Neural crest cell (in vitro differentiated cells): ENCODE results near the gene CDADC1. TPM values are rescaled to one million over a fixed set of nuclear protein-coding genes. Genes with fewer than 3 reads are reported as not detected.

ENCODE experiments used
- DNase-seq: peaks from one replicate; pipeline ENCODE4 v3.0.0; 2021; ENCODE audit warnings: low read depth, mixed read lengths, low spot score
- H3K27ac Mint-ChIP-seq: one replicate; pipeline ENCODE4 v1.8.0; 2021; ENCODE audit warnings: mild to moderate bottlenecking, mixed read lengths; ENCODE audit not compliant: unreplicated experiment
- H3K27me3 Mint-ChIP-seq: 2 replicates; pipeline ENCODE4 v1.8.0; 2021; ENCODE audit warnings: low read depth, mild to moderate bottlenecking, mixed read lengths
- H3K36me3 Mint-ChIP-seq: 2 replicates; pipeline ENCODE4 v1.8.0; 2021; ENCODE audit warnings: low read depth, mild to moderate bottlenecking, mixed read lengths
- H3K4me1 Mint-ChIP-seq: 2 replicates; pipeline ENCODE4 v1.8.0; 2021; ENCODE audit warnings: mixed read lengths
- H3K4me3 Mint-ChIP-seq: one replicate; pipeline ENCODE4 v1.8.0; 2021; ENCODE audit warnings: mild to moderate bottlenecking, mixed read lengths
- H3K9me3 Mint-ChIP-seq: 2 replicates; pipeline ENCODE4 v1.8.0; 2021; ENCODE audit warnings: mixed read lengths
- total RNA-seq: library from RNA; stranded (reverse); gene quantifications from 2 replicates; pipeline ENCODE4 v1.2.1, GENCODE V29; 2021
- TF ChIP-seq, protein P1 (sequence below): fragments of 200-600 bp; sonication (generic); conservative IDR thresholded peaks from 2 replicates; pipeline ENCODE4 v1.5.0; 2021; ENCODE audit warnings: antibody characterized with exemption, mild to moderate bottlenecking

Gene CDADC1
- total RNA-seq, 1 donor from 2014 or later = 13.9 TPM

DNA sequence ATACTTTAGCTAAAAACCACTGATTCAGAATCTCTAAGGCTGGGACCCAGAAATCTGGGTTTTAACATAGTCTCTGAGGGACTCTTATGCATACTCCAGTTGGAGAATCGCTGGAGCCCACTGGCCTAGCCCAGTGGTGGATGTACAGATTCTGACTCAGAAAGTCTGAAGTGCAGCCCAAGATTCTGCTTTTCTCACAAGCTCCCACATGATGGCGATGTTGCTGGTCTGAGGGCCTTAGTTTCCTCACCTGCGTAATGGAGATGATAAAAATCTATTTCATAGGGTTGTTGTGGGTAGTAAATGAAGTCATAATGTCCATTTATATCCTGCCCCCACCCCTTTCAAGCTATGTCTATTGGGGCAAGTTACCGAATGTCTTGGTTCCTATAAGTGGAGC is 7.7 kb upstream of the CDADC1 start:
- H3K4me3 Mint-ChIP-seq = no peak overlapping the region
- peaks cover 14% of the 10 kb centered on the region for H3K27me3 Mint-ChIP-seq
- TF ChIP-seq, protein P1, sequence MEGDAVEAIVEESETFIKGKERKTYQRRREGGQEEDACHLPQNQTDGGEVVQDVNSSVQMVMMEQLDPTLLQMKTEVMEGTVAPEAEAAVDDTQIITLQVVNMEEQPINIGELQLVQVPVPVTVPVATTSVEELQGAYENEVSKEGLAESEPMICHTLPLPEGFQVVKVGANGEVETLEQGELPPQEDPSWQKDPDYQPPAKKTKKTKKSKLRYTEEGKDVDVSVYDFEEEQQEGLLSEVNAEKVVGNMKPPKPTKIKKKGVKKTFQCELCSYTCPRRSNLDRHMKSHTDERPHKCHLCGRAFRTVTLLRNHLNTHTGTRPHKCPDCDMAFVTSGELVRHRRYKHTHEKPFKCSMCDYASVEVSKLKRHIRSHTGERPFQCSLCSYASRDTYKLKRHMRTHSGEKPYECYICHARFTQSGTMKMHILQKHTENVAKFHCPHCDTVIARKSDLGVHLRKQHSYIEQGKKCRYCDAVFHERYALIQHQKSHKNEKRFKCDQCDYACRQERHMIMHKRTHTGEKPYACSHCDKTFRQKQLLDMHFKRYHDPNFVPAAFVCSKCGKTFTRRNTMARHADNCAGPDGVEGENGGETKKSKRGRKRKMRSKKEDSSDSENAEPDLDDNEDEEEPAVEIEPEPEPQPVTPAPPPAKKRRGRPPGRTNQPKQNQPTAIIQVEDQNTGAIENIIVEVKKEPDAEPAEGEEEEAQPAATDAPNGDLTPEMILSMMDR = peak; percentile 49
- H3K4me1 Mint-ChIP-seq = peaks cover 5% of the 10 kb centered on the region
- no peak for DNase-seq
- no peak overlapping the region for H3K27ac Mint-ChIP-seq
- H3K36me3 Mint-ChIP-seq = no peaks in the 10 kb centered on the region
- H3K9me3 Mint-ChIP-seq = no peaks in the 10 kb centered on the region

GRCh38 chr13:49241296-49241695 is 6.4 kb upstream of the CDADC1 start:
- TF ChIP-seq, protein P1 = no peak
- Mint-ChIP-seq H3K4me3 (no peak overlapping the region), H3K27ac (no peak overlapping the region), H3K9me3 (no peaks in the 10 kb centered on the region), H3K36me3 (no peaks in the 10 kb centered on the region), H3K4me1 (no peaks in the 10 kb centered on the region), H3K27me3 (peaks cover 19% of the 10 kb centered on the region)
- no peak for DNase-seq

DNA sequence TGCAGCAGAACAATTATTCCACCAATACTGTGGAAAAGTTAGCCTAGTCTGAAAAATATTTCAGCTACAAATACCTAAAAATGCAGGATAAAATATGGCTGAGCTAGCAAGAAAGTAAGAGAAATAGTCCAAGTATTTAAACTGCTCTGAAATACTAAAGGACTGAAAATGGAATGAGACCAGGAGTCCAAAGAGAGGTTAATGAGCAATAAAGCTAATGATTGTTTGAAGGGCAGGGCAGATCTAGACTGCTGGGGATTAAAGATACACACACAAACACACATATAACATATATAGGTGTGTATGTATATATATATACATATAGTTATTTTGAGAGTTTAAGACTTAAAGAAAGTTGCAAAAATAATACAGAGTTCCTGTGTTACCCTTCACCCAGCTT is 2.6 kb upstream of the CDADC1 start:
- Mint-ChIP-seq H3K4me3 (no peak overlapping the region), H3K27me3 (peaks cover 19% of the 10 kb centered on the region), H3K9me3 (no peaks in the 10 kb centered on the region), H3K36me3 (no peaks in the 10 kb centered on the region), H3K4me1 (peaks cover 18% of the 10 kb centered on the region), H3K27ac (no peak overlapping the region)
- TF ChIP-seq, protein P1 = no peak
- no peak for DNase-seq

DNA sequence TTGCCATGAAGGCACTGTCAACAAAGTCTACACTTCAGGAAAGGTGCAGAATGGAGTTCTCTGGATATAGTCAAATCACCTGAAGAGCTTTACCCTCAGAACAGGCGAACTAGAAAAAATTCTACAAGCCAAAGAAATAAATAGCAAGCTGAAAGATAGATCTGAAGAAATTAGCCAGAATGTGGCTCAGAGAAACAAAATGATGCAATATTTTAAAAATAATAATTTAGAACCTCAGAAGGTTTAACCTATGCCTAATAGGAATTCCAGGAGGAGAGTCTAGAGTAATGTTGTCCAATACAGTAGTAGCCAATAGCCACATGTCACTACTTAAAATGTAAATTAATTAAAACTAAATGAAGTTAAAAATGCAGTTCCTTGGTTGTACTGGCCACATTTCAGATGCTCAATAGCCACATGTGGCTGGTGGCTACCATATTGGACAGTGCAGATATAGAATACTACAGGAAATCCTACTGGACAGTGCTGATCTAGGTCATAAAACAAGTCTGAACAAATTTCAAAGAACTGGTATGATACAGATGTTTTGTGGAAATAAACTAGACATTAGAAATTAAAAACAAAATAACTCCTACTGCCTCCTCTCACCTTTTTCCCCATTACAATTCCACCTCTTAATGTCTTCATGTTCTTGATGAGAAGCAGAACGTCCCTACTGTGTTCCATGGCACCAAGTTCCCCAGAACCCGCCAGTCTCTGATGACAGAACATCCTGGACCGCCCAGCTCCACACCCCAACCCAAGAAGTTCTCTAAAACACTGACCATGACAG is 679 bp upstream of the CDADC1 start:
- DNase-seq = no peak
- peaks cover 19% of the 10 kb centered on the region for H3K27me3 Mint-ChIP-seq
- H3K4me3 Mint-ChIP-seq = peak overlapping the region; percentile 98
- TF ChIP-seq, protein P1 = no peak
- H3K9me3 Mint-ChIP-seq = no peaks in the 10 kb centered on the region
- peak overlapping the region; percentile 95 for H3K27ac Mint-ChIP-seq
- peaks cover 18% of the 10 kb centered on the region for H3K4me1 Mint-ChIP-seq
- H3K36me3 Mint-ChIP-seq = no peaks in the 10 kb centered on the region

- H3K27ac Mint-ChIP-seq = peak overlapping the region; percentile 95
- H3K4me1 Mint-ChIP-seq = peaks cover 18% of the 10 kb centered on the region
- DNase-seq = no peak
- H3K4me3 Mint-ChIP-seq = peak overlapping the region; percentile 98
- H3K36me3 Mint-ChIP-seq = no peaks in the 10 kb centered on the region
- H3K27me3 Mint-ChIP-seq = peaks cover 14% of the 10 kb centered on the region
- H3K9me3 Mint-ChIP-seq = no peaks in the 10 kb centered on the region
- TF ChIP-seq, protein P1 = no peak
Measured at GRCh38 chr13:49248622-49249002, 887 bp downstream of the CDADC1 start.
